IMR-90 (cell line): Measurements from ENCODE around the gene COLEC12. TPM values are rescaled to one million over a fixed set of nuclear protein-coding genes. Genes with fewer than 3 reads are reported as not detected.
A peak's percentile ranks its signal among the peaks of the same experiment; 100 is the strongest.

Experiments used
- ATAC-seq: fragments of 200-7000 bp; cut with Tn5 transposase; 2 replicates; pipeline ENCODE4 v1.9.1; 2020; ENCODE audit warnings: low read depth, mild to moderate bottlenecking, moderate library complexity
- BruUV-seq: library from RNA; stranded (reverse); fragments of 400-500 nt; replicated peaks from 2 replicates; lab custom pipeline; 2021; lab: Mats Ljungman, UMichigan
- CTCF ChIA-PET: fragments of 300-600 bp; formaldehyde crosslinking; extraction: SDS; loops from one replicate; lab custom pipeline; 2021; ENCODE audit warnings: antibody characterized with exemption; lab: Yijun Ruan, JAX
- POLR2A ChIA-PET: fragments of 300-600 bp; sonication (Branson Sonifier 250); formaldehyde crosslinking; loops from one replicate; lab custom pipeline; 2022; ENCODE audit warnings: antibody characterized with exemption; ENCODE audit not compliant: unreplicated experiment; lab: Charles Lee
- DNase-seq: peaks from one replicate; pipeline ENCODE4 v3.0.0; 2013
- H2AFZ ChIP-seq: replicated peaks from 2 replicates; pipeline ENCODE3; 2013; ENCODE audit warnings: low read length, mild to moderate bottlenecking; ENCODE audit not compliant: poor library complexity
- H2AK5ac ChIP-seq: 2 replicates; pipeline ENCODE4 v1.6.1; 2013; ENCODE audit warnings: low read depth, low read length, inconsistent platforms
- H2AK9ac ChIP-seq: replicated peaks from 2 replicates; pipeline ENCODE3; 2013; ENCODE audit warnings: mild to moderate bottlenecking, low read depth, low read length, moderate library complexity; ENCODE audit not compliant: poor library complexity
- H2BK120ac ChIP-seq: 2 replicates; pipeline ENCODE4 v1.6.1; 2013; ENCODE audit warnings: low read depth, low read length, inconsistent platforms
- H2BK15ac ChIP-seq: 3 replicates; pipeline ENCODE4 v1.6.1; 2013; ENCODE audit warnings: low read depth, low read length, inconsistent platforms
- H2BK20ac ChIP-seq: 2 replicates; pipeline ENCODE4 v1.6.1; 2013; ENCODE audit warnings: low read depth, mild to moderate bottlenecking, inconsistent platforms, low read length, moderate library complexity
- H2BK5ac ChIP-seq: 2 replicates; pipeline ENCODE4 v1.6.1; 2013; ENCODE audit warnings: mild to moderate bottlenecking, low read depth, low read length, inconsistent platforms; ENCODE audit not compliant: poor library complexity, severe bottlenecking
- H3K14ac ChIP-seq: replicated peaks from 2 replicates; pipeline ENCODE4 v1.6.1; 2013; ENCODE audit warnings: low read depth, low read length, inconsistent platforms
- H3K18ac ChIP-seq: 2 replicates; pipeline ENCODE4 v1.6.1; 2013; ENCODE audit warnings: low read depth, low read length, control low read depth
- H3K23ac ChIP-seq: 2 replicates; pipeline ENCODE4 v1.6.1; 2013; ENCODE audit warnings: low read depth, low read length, inconsistent platforms
- H3K27ac ChIP-seq: 2 replicates; pipeline ENCODE4 v1.5.1; 2013; ENCODE audit warnings: mild to moderate bottlenecking, control low read depth, low read length; ENCODE audit not compliant: insufficient read depth
- H3K27me3 ChIP-seq: 2 replicates; pipeline ENCODE4 v1.6.1; 2013; ENCODE audit warnings: low read length; ENCODE audit not compliant: control insufficient read depth, insufficient read depth
- H3K36me3 ChIP-seq: 2 replicates; pipeline ENCODE4 v1.6.1; 2013; ENCODE audit warnings: low read length, mixed read lengths; ENCODE audit not compliant: control insufficient read depth, insufficient read depth
- H3K4ac ChIP-seq: 2 replicates; pipeline ENCODE4 v1.6.1; 2013; ENCODE audit warnings: low read depth, low read length, inconsistent platforms
- H3K4me1 ChIP-seq: 2 replicates; pipeline ENCODE4 v1.6.1; 2013; ENCODE audit warnings: low read length, mixed read lengths; ENCODE audit not compliant: control insufficient read depth, insufficient read depth
- H3K4me2 ChIP-seq: 2 replicates; pipeline ENCODE4 v1.6.1; 2013; ENCODE audit warnings: low read depth, mild to moderate bottlenecking, control low read depth, low read length, moderate library complexity
- H3K4me3 ChIP-seq: 2 replicates; pipeline ENCODE4 v1.5.1; 2013; ENCODE audit warnings: low read depth, mild to moderate bottlenecking, control low read depth, low read length, moderate library complexity; ENCODE audit not compliant: insufficient read depth
- H3K56ac ChIP-seq: 2 replicates; pipeline ENCODE4 v1.6.1; 2013; ENCODE audit warnings: low read length, inconsistent platforms; ENCODE audit not compliant: insufficient read depth; ENCODE audit errors: extremely low read depth
- H3K79me1 ChIP-seq, 2 experiments: 2 replicates each; pipeline ENCODE4 v1.6.1; 2013; ENCODE audit warnings: low read length in 2 of 2, inconsistent platforms in 1 of 2, low read depth in 1 of 2
- H3K9ac ChIP-seq: 2 replicates; pipeline ENCODE4 v1.6.1; 2013; ENCODE audit warnings: low read depth, low read length, control low read depth
- H3K9me1 ChIP-seq: 2 replicates; pipeline ENCODE4 v1.6.1; 2013; ENCODE audit warnings: low read length, inconsistent platforms; ENCODE audit not compliant: insufficient read depth
- H3K9me3 ChIP-seq: 2 replicates; pipeline ENCODE4 v1.6.1; 2013; ENCODE audit warnings: low read length; ENCODE audit not compliant: control insufficient read depth, insufficient read depth
- H4K20me1 ChIP-seq: 2 replicates; pipeline ENCODE4 v1.6.1; 2013; ENCODE audit warnings: low read length, inconsistent platforms; ENCODE audit not compliant: insufficient read depth
- H4K5ac ChIP-seq: 2 replicates; pipeline ENCODE4 v1.6.1; 2013; ENCODE audit warnings: mild to moderate bottlenecking, low read depth, low read length, control low read depth
- H4K8ac ChIP-seq, 2 experiments: 2 replicates each; pipeline ENCODE4 v1.6.1; 2013; ENCODE audit warnings: low read depth in 2 of 2, low read length in 2 of 2, control low read depth in 1 of 2, inconsistent platforms in 1 of 2
- H4K91ac ChIP-seq: 2 replicates; pipeline ENCODE4 v1.6.1; 2013; ENCODE audit warnings: low read depth, low read length, inconsistent platforms; ENCODE audit not compliant: insufficient read depth
- BHLHE40 ChIP-seq: fragments of 150-350 bp; IDR thresholded peaks from 2 replicates; pipeline ENCODE4 v1.6.1; 2016; ENCODE audit warnings: mild to moderate bottlenecking, low read depth, low read length
- CEBPB ChIP-seq: IDR thresholded peaks from 2 replicates; pipeline ENCODE4 v1.6.1; 2012; ENCODE audit warnings: low read depth, low read length, improper control_type of control experiment
- FOS ChIP-seq: fragments of 150-350 bp; IDR thresholded peaks from 2 replicates; pipeline ENCODE4 v1.6.1; 2016; ENCODE audit warnings: low read depth, low read length
- MXI1 ChIP-seq: IDR thresholded peaks from 2 replicates; pipeline ENCODE4 v1.6.1; 2012; ENCODE audit warnings: low read depth, mild to moderate bottlenecking, low read length, moderate library complexity, borderline replicate concordance
- POLR2A ChIP-seq: IDR thresholded peaks from 2 replicates; pipeline ENCODE4 v1.6.1; 2012; ENCODE audit warnings: mild to moderate bottlenecking, low read depth, low read length
- RFX5 ChIP-seq: IDR thresholded peaks from 2 replicates; pipeline ENCODE4 v1.8.0; 2012; ENCODE audit warnings: low read depth, mild to moderate bottlenecking, low read length, moderate library complexity
- SMC3 ChIP-seq: fragments of 150-350 bp; IDR thresholded peaks from 2 replicates; pipeline ENCODE4 v1.6.1; 2016; ENCODE audit warnings: low read depth, mild to moderate bottlenecking, antibody characterized with exemption, low read length, moderate library complexity
- WGBS, 2 experiments: methylation state at CpG; one replicate each; pipeline versions ENCODE4 v1.1.5 to v1.1.7; 2013; ENCODE audit warnings: missing lambda C conversion rate in 2 of 2; ENCODE audit not compliant: insufficient read length in 1 of 2; ENCODE audit errors: extremely low coverage in 2 of 2; 5-methylcytosine and 5-hydroxymethylcytosine counted together
- dilution Hi-C: fragments of 300-500 bp; cut with HindIII; formaldehyde crosslinking; loops from one replicate; pipeline ENCODE4 v1.14.3; 2018; ENCODE audit warnings: low sequenced_read_pairs; ENCODE audit not compliant: unreplicated experiment
- in situ Hi-C: fragments of 300-500 bp; cut with MboI; formaldehyde crosslinking; loops from 3 replicates; pipeline ENCODE4 v1.14.3; 2019; ENCODE audit warnings: low sequenced_read_pairs, inconsistent platforms, mixed read lengths
- intact Hi-C: fragments of 100-400 bp; cut with micrococcal nuclease; formaldehyde crosslinking; loops from 2 replicates; pipeline ENCODE4 v1.10.0; 2022
- polyA plus RNA-seq, 3 experiments: library from polyadenylated mRNA; depleted of rRNA; stranded (reverse); fragments of >200 nt; gene quantifications; 2 replicates each; pipeline ENCODE4 v1.2.3, GENCODE V29; 2012; ENCODE audit warnings: low replicate concordance in 1 of 3
- total RNA-seq: library from RNA; depleted of rRNA; stranded (reverse); fragments of >200 nt; gene quantifications from 2 replicates; pipeline ENCODE4 v1.2.3, GENCODE V29; 2012
- TF ChIP-seq, protein P1 (sequence below): conservative IDR thresholded peaks from 2 replicates; pipeline ENCODE4 v1.5.1; 2012; ENCODE audit warnings: mild to moderate bottlenecking, low read depth, low read length, improper control_type of control experiment

The COLEC12 gene
- total and polyA plus RNA-seq, 2 of the 4 experiments (the other 2 are of a cell fraction): 1.0 to 2.3 TPM

DNA sequence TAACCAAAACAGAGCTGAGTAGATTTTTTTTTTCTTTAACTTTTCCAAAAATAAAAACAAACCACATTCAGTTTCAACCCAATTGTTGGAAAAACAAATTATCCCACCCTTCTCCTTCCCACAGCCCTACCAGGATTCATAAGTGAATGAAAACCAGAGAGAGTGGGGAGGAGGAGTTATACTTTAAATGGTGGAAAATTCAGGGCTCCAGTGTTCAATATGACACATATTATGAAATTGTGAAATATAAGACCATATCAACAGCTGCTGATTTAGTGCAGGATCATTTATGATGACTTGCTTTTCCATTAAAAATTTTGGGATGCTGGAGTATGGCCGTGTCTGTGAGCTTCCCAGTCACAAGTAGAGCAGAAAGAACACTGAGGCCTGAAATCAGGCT is 26.7 kb downstream of the COLEC12 start:
- H2AK5ac ChIP-seq: no peak overlapping the region
- H3K23ac ChIP-seq: no peak overlapping the region
- no peak overlapping the region for H2BK5ac ChIP-seq
- H3K56ac ChIP-seq: no peak overlapping the region
- TF ChIP-seq FOS (no peak), CEBPB (peak; percentile 19; the same call in 1 of the 2 replicates), MXI1 (no peak), BHLHE40 (no peak), RFX5 (no peak), SMC3 (no peak), POLR2A (no peak)
- TF ChIP-seq, protein P1, sequence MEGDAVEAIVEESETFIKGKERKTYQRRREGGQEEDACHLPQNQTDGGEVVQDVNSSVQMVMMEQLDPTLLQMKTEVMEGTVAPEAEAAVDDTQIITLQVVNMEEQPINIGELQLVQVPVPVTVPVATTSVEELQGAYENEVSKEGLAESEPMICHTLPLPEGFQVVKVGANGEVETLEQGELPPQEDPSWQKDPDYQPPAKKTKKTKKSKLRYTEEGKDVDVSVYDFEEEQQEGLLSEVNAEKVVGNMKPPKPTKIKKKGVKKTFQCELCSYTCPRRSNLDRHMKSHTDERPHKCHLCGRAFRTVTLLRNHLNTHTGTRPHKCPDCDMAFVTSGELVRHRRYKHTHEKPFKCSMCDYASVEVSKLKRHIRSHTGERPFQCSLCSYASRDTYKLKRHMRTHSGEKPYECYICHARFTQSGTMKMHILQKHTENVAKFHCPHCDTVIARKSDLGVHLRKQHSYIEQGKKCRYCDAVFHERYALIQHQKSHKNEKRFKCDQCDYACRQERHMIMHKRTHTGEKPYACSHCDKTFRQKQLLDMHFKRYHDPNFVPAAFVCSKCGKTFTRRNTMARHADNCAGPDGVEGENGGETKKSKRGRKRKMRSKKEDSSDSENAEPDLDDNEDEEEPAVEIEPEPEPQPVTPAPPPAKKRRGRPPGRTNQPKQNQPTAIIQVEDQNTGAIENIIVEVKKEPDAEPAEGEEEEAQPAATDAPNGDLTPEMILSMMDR: no peak
- peaks cover 16% of the 10 kb centered on the region for H3K9me1 ChIP-seq
- ChIA-PET CTCF (no interaction called here), POLR2A (no interaction called here)
- 0 out of 2 replicates have a peak overlapping the region, but pooled peaks have one; percentile 60 for H4K91ac ChIP-seq
- H3K4me3 ChIP-seq: no peak overlapping the region
- H2BK15ac ChIP-seq: peak overlapping the region; percentile 99; the same call in 1 of the 3 replicates
- H3K79me1 ChIP-seq: no peaks in the 10 kb centered on the region
- no peak overlapping the region for H3K18ac ChIP-seq
- ATAC-seq: no peak
- no peaks in the 10 kb centered on the region for H3K27me3 ChIP-seq
- no peak overlapping the region for H3K4me2 ChIP-seq
- H3K14ac ChIP-seq: no peak overlapping the region
- in situ Hi-C loops: no loop called here
- H2AK9ac ChIP-seq: no peak overlapping the region
- no peak overlapping the region for H3K27ac ChIP-seq
- no peak overlapping the region for H3K9ac ChIP-seq
- no peak overlapping the region for H4K5ac ChIP-seq
- no CpG with 5 or more reads among the region's 1 CpG for WGBS, 2 experiments
- peak overlapping the region; percentile 90 for H2BK120ac ChIP-seq
- dilution Hi-C loops: no loop called here
- peak overlapping the region; percentile 85 for H3K4ac ChIP-seq
- H3K36me3 ChIP-seq: no peaks in the 10 kb centered on the region
- H3K9me3 ChIP-seq: no peaks in the 10 kb centered on the region
- peaks cover 16% of the 10 kb centered on the region for H3K4me1 ChIP-seq
- no TSS peak for BruUV-seq
- H2AFZ ChIP-seq: no peak overlapping the region
- H4K8ac ChIP-seq: no peak overlapping the region
- H2BK20ac ChIP-seq: peak overlapping the region; percentile 92; the same call in 1 of the 2 replicates
- no peaks in the 10 kb centered on the region for H4K20me1 ChIP-seq
- no peak for DNase-seq
- intact Hi-C loops: no loop called here
